ENCODE data around the gene SYNPO. TPM values are rescaled to one million over a fixed set of nuclear protein-coding genes. Genes with fewer than 3 reads are reported as not detected.

SYNPO gene
- polyA plus RNA-seq, 4 donors = 26.7 to 106 (median 99.3) TPM

DNA sequence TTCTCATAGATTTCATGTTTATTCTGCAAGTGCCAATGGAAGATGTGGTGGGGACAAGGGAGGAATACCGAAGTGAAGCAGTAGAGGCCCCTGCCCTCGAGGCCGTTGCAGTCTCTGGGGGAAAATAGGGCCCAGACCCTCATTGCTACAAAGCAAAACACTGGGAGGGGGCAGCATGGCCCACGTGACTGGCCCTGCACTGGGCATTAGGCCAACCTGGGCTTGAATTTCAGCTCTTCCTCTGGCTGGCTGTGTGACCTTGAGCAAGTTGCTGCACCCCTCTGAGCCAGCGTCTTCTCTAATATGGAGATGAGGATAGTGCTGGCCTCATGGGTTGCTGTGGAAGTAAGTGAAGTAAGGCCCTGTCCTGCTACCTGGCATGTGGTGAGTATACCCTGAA lies 709 bp upstream of the SYNPO start:
- no peak for DNase-seq (ENCODE audit: low read depth in 4 of 4, low spot score in 3 of 4)

DNA sequence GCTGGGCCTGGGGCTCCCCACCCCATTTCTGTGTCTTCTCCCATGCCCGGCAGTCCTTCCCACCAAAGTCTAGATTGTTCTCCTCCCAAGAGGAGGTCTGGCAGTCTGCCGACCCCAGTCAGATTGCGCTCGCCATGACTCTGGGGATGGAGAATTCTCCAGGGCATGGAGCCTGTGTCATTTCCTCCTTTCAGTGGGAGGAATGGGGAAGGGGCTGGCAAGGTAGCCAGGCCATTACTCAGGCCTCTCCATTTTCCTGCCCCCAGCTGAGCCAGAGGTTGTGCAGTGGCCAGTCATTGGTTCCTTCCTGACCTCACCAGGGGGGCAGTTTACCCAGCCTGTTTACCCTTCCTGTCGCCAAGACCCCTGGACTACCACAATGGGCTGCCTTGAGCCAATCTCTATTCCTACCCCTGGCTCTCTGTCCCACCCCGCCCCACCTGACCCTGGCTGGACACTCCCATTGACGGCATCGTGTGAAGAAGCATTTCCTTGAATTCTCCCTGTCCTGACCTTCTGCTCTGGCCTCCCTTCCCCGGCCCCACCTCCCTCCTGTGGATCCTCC lies 628 bp downstream of the SYNPO start:
- DNase-seq (ENCODE audit: low read depth in 4 of 4, low spot score in 3 of 4) = no peak

DNA sequence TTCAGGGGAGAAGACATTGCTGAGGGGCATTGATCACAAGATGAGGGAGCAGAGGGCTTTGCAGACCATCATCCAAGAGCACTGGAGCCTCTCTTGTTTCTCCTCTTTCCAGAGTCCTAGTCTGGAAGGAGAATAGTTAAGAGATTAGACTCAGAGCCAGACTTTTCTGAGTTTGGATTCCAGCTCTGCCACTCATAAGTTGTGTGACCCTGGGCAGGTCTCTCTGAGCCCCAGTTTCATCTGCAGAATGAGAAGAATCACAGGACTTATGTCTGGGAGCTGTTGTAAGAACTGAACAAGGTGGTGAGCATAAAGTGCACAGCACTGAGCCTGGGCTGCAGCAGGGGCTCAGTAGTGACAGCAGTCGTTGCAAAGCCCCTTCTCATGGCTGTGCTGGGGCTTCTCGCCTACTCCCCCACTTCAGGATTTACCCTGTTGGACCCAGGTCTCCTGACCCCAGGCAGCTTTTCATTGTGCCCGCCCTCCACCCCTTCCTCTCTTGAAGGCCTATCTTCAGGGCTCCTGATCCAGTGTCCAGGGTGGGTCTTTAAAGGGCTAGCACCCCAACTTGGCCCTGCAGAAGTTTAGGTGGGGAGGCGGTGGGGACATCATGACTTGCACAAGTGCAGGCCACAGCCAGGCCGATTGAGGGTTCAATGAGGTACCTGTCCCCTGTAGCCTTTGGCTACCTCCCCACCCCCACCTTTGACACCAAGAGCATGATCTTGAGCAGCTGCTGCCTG lies 1.5 kb downstream of the SYNPO start:
- DNase-seq (ENCODE audit: low read depth in 4 of 4, low spot score in 3 of 4) = no peak

DNA sequence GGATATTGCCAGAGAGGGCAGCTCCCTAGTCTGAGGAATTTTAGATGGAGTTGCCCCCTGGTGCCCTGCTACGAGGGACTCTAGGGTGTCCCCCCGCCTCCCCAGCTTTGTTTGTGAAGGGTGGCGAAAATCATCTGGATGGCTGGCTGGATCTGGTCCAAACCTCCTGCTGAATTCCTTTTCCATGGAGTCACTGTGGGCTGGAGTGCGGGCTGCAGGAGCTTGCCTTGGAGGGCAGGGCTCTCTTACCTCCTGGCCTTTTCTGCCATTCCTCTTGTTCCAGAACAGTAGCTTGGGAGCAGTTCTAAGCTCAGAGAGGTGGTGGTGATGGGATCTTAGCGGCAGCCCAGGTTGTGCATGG lies 2.1 kb downstream of the SYNPO start:
- peak in 2 of 4 donors; percentile 66 to 75 for DNase-seq (ENCODE audit: low read depth in 4 of 4, low spot score in 3 of 4)

DNA sequence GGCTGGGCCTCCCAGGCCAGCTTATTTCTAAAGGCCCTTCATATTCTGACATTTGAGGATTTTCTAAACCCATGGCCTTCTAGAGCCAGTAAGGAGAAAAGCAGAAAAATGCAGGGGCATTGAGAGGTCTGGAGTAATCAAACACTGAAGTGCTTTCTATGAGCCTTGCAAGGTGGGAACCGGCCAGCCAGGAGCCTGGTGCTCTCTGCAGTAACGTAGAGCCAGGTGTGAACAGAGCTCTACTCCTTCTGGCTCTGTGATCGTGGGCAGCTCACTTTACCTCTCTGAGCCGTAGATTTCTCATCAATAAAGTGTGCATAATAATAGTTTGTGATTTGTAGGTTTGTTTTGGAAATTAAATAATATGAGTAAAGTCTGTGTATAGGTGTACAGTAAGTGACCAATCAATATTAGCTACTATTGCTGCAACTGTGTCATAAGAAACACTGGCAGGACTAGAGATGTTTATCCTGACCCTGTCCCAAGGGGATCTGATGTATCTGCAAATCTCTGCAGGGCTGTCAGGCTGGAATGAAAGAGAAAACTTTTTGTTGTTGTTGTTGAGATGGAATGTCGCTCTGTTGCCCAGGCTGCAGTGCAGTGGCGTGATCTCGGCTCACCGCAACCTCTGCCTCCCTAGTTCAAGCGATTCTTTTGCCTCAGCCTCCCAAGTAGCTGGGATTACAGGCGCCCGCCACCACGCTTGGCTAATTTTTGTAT lies 2.7 kb downstream of the SYNPO start:
- DNase-seq (ENCODE audit: low read depth in 4 of 4, low spot score in 3 of 4) = no peak

DNA sequence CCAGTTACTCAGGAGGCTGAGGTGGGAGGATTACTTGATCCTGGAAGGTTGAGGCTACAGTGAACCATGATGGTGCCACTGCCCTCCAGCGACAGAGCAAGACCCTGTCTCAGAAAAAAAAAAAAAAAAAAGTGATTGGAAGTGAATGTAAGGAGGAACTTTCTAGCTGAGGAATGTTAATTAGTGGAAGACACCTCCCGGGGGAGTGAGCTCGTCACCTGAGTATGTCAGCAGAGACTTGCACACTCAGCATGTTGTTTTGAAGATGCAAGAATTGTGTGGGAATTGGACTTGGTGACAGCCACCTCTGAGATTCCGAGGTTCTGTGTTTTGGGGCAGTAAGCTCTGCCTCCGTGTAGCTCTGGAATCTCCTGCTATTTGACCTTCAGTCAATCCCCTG lies 3.6 kb downstream of the SYNPO start:
- no peak for DNase-seq (ENCODE audit: low read depth in 4 of 4, low spot score in 3 of 4)

DNA sequence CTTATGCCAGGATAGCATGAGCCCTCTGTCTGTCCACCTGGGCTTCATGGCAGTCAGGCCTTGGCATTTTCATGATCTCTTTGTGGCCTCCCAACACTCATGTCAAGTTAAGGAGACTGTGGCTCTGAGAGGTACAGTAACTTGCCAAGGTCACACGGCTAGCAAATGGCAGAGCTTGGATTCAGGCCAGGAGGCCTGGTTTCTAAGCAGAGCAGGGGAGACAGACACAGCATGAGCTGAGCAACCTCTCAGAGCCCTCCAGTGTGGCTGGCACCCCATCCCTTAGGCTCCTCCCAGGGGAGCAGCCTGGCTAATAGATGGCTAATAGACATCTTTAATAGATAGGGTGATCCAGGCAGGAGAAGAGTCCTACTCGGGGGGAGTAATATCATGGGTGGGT lies 4.1 kb downstream of the SYNPO start:
- no peak for DNase-seq (ENCODE audit: low read depth in 4 of 4, low spot score in 3 of 4)

DNA sequence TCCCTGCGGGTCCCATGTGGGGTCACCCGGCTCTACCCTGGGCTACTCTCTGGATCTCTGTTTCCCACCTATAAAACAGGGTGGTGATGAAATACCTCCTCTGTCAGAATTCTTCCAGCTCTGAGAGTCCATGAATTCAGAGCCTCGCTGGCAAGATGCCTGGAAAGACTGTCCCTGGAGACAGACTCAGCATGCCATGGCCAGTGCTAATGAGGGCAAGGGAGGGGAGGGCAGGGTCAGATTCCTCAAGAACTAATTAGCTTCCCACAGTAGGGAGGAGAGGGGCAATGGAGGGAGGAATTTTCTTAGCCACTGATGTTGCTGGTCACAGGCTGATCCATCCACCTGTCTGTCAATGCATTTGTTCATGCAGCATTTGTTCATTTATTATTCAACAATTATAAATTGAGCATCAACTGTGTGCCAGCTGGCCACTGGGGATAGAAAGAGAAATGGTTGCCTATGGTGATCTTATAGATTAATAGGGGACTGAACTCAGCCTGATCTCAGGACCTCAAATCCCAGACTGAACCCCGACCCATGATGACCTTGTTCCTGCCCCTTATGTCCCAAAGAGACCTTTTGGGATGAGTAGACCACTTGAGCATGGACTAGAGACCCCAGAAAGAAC lies 4.7 kb downstream of the SYNPO start:
- DNase-seq (ENCODE audit: low read depth in 4 of 4, low spot score in 3 of 4) = peak in 1 of 4 donors; percentile 76

DNA sequence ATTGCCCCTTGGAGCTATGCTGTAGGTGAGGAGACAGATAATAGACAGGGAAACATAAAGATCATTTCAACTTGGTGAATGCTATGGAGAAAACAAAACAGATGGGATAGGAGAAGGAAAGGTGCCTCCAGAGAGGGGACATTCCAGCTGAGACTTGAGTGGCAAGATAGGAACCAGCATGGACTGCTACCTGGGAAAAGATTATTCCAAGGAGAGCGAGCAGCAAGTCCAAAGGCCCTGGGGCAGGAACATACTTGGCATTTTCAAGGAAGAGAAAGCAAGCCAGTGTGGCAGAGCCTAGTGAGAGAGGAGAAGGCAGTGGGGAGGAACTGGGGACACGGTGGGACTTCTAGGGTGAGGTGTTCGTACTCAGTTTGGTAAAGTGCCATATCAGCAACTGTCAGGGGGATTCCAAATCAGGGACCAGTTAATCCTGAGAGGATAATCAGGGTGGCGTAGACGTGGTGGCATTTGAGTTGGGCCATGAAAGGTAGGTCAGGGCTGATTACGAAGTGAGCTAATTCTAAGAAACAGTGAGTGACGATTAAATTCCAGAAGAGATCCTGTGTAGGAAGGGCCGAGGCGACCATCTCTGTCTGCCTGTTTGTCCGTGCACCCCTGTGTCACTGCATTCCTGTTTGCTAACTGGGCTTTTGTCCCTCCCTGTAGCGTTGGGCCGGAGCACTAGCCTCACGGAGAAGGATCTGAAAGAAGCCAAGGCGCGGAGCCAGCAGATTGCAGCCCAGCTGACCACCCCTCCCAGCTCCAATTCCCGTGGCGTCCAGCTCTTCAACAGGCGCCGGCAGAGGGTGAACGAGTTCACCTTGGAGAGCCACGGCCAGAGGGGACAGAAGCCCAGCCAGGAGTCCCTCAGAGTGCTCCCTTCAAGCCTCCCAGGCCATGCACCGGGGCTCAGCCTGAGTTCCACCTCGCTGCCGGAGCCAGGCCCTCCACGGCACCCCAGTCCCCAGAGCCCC lies 7.1 kb downstream of the SYNPO start:
- DNase-seq (ENCODE audit: low read depth in 4 of 4, low spot score in 3 of 4) = no peak

DNA sequence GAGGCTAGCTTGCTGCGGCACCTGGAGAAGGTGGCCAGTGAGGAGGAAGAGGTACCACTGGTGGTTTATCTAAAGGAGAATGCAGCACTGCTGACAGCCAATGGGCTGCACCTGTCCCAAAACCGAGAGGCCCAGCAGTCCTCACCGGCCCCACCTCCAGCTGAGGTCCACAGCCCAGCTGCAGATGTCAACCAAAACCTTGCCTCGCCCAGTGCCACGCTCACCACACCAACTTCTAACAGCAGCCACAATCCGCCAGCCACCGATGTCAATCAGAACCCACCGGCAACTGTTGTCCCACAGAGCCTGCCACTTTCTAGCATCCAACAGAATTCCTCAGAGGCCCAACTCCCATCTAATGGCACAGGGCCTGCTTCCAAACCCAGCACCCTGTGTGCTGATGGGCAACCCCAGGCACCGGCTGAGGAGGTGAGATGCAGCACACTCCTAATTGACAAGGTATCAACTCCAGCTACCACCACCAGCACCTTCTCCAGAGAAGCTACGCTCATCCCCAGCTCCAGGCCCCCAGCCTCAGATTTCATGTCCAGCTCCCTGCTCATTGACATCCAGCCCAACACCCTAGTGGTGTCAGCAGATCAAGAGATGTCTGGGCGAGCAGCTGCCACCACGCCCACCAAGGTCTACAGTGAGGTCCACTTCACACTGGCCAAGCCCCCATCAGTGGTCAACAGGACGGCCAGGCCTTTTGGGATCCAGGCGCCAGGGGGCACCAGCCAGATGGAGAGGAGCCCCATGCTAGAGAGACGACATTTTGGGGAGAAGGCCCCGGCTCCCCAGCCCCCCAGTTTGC lies 8.0 kb downstream of the SYNPO start:
- no peak for DNase-seq (ENCODE audit: low read depth in 4 of 4, low spot score in 3 of 4)

DNA sequence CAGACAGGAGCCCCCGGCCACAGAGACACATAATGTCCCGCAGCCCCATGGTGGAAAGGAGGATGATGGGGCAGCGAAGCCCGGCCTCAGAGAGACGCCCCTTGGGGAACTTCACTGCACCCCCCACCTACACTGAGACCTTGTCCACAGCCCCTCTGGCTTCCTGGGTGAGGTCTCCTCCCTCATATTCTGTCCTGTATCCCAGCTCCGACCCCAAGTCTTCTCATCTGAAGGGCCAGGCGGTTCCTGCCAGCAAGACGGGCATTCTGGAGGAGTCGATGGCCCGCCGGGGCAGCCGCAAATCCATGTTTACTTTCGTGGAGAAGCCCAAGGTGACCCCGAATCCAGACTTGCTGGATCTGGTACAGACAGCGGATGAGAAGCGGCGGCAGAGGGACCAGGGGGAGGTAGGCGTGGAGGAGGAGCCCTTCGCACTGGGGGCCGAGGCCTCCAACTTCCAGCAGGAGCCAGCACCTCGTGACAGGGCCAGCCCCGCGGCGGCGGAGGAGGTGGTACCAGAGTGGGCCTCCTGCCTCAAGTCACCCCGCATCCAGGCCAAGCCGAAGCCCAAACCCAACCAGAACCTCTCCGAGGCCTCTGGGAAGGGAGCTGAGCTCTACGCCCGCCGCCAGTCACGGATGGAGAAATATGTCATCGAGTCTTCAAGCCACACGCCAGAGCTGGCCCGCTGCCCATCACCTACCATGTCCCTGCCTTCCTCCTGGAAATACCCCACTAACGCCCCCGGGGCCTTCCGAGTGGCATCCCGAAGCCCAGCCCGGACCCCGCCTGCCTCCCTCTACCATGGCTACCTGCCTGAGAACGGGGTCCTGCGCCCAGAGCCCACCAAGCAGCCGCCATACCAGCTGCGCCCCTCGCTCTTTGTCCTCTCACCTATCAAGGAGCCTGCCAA lies 8.9 kb downstream of the SYNPO start:
- no peak for DNase-seq (ENCODE audit: low read depth in 4 of 4, low spot score in 3 of 4)

DNA sequence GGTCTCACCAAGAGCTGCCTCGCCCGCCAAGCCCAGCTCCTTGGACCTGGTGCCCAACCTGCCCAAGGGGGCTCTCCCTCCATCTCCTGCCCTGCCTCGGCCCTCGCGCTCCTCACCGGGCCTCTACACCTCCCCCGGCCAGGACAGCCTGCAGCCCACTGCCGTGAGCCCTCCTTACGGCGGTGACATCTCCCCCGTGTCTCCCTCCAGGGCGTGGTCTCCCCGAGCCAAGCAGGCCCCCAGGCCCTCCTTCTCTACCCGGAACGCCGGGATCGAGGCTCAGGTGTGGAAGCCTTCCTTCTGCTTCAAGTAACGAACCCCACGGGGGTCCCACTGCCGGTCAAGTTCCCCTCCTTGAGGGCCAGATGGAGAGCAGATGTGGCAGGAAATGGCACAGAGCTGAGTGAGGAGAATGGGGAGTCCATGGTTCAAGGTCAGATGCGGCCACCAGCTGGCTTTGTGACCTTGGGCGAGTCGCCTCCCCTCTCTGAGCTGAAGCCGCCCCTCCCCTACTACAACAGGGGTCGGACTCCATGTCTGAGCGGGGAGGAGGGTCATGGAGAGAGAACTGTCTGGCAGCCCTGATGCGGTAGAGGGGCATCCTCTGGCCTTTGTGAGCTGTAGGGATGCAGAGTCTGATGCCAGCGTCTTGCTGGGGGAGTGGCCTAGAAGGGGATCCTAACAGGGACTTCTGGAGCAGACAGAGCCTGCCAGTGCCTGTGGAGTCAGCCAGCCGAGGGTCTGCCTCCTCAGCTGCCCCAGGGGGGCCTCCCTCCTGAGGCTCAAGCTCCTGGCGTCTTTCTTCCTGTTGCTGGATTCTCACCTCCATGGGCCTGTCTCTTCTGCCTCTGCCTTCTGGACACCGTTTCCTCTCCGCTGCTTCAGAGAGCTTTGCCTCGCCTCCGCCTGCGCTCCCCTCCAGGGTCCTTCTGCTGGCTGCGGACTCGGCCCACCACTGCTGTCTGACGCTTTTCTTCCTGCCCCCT lies 9.9 kb downstream of the SYNPO start:
- no peak for DNase-seq (ENCODE audit: low read depth in 4 of 4, low spot score in 3 of 4)

DNA sequence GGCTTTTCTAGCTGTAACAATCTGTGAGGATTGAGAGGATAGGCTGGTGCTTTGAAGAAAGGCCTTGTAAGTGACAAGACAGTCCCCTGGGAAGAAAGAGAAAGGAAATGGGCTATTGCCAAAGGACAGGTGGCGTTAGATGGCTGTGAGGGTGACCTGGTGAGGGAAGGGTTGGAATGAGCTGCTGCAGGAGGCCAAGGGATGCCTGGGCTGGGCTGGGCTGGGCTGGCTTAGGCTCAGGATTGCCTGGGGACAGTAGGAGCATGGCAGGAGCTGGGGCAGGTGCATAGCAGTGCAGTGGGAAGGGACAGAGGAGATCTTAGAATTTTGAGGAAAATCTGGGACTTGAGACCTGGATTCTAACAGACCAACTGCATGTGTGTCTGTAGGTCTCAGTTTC lies 10.9 kb downstream of the SYNPO start:
- no peak for DNase-seq (ENCODE audit: low read depth in 4 of 4, low spot score in 3 of 4)

DNA sequence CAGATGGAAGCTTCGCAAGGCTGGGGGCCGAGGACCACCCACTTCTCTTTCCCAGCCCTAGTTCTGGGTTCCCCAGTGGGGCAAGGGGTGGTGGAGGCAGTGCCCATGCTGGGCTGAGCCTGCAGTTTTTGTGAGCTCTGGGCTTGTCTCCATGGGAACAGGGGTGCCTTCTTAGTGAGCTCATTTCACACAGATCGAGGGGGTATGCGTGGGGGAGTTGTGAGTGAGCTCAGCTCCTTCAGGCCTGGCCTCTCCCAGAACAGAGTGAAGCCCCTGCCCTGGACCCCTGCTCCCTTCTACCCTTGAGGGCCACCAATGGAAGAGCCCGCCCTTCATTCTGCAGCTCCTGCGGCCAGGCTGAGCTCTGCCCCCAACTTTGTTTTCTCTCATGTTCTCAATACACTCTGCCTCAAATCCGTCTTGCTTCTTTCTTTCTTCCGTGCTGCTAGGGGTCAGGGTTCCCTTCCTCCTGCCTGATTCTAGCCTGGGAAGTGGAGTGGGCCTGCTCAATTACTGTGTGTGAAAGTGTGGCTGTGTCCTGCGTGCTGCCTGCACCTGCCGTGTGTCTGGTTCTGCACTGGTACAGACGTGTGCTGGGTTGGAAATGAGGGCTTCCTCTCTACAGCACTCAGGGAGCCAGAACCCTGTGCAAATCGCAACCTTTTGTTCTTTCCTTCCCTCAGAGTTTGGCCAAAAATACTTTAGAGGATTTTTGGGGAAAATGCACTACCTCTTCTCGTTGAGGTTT lies 11.6 kb downstream of the SYNPO start:
- no peak for DNase-seq (ENCODE audit: low read depth in 4 of 4, low spot score in 3 of 4)

DNA sequence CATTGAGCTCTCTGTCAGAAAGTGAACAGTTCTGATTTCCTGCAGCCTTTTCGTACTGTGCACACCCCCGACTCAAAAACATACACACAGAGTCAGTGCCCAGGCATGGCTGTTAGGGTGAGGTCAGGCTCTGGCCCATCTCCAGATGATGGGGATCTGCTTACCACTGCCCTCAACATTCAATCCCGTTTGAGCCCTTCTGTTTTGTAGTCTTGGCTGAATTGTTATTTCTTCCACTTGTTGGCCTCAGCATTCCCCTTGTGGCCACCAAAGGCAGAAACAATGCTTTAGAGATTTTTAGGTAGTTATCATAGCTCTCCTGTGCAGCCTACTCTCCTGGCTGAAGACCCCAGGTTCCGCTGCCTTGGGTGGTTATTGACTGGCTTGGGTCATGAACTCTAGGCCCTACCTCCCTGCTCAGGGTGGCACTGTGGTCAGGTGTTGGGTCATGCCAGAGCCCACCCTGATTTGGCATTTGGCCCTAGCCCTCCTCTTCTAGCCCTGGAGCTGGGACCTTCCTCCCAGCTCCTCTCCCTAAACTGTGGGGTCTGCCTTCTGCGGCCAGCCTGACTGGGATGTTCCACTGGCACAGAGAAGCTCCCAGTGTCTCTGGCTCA lies 12.8 kb downstream of the SYNPO start:
- DNase-seq (ENCODE audit: low read depth in 4 of 4, low spot score in 3 of 4) = no peak
